Liver (tissue), 9 donors: ENCODE results near the gene GLIS1. TPM values are rescaled to one million over a fixed set of nuclear protein-coding genes. Genes with fewer than 3 reads are reported as not detected.

Source experiments
- DNase-seq: peaks from one replicate; pipeline ENCODE4 v3.0.0-alpha.2; 2017; ENCODE audit warnings: low spot score
- H3K27ac ChIP-seq, 2 donors: one replicate each; pipeline ENCODE4 v1.7.0; 2013; ENCODE audit warnings: inconsistent platforms in 2 of 2, low read length in 2 of 2, control low read depth in 1 of 2, low read depth in 1 of 2, mild to moderate bottlenecking in 1 of 2
- H3K27me3 ChIP-seq, 4 donors: one replicate each; pipeline versions ENCODE4 v1.6.1 to v1.7.0; 2013; ENCODE audit warnings: low read length in 3 of 4, inconsistent platforms in 1 of 4, mild to moderate bottlenecking in 1 of 4, moderate library complexity in 1 of 4; ENCODE audit not compliant: control insufficient read depth in 4 of 4, insufficient read depth in 4 of 4
- H3K36me3 ChIP-seq, 4 donors: one replicate each; pipeline versions ENCODE4 v1.6.1 to v1.7.0; 2013; ENCODE audit warnings: low read length in 3 of 4, mild to moderate bottlenecking in 3 of 4, low read depth in 1 of 4, moderate library complexity in 1 of 4; ENCODE audit not compliant: control insufficient read depth in 4 of 4, insufficient read depth in 3 of 4
- H3K4me1 ChIP-seq, 4 donors: one replicate each; pipeline versions ENCODE4 v1.6.1 to v1.7.0; 2013; ENCODE audit warnings: low read length in 3 of 4, mild to moderate bottlenecking in 3 of 4, moderate library complexity in 1 of 4; ENCODE audit not compliant: control insufficient read depth in 4 of 4, insufficient read depth in 4 of 4
- H3K4me3 ChIP-seq, 3 donors: one replicate each; pipeline versions ENCODE4 v1.6.1 to v1.7.0; 2013; ENCODE audit warnings: low read length in 3 of 3, control low read depth in 1 of 3, low read depth in 1 of 3, mild to moderate bottlenecking in 1 of 3
- H3K9ac ChIP-seq, 2 donors: one replicate each; pipeline ENCODE4 v1.7.0; 2013; ENCODE audit warnings: low read length in 2 of 2, mild to moderate bottlenecking in 2 of 2, moderate library complexity in 2 of 2, control low read depth in 1 of 2, low read depth in 1 of 2
- H3K9me3 ChIP-seq, 4 donors: one replicate each; pipeline versions ENCODE4 v1.6.1 to v1.7.0; 2013; ENCODE audit warnings: low read length in 3 of 4; ENCODE audit not compliant: control insufficient read depth in 4 of 4
- EGR1 ChIP-seq, 2 donors: IDR thresholded peaks; 2 replicates each; pipeline ENCODE4 v1.6.1; 2016 to 2018; ENCODE audit warnings: antibody characterized with exemption in 2 of 2, low read depth in 2 of 2
- FOXA1 ChIP-seq: IDR thresholded peaks from 2 replicates; pipeline ENCODE4 v1.6.1; 2016; ENCODE audit warnings: antibody characterized with exemption
- GABPA ChIP-seq, 2 donors: IDR thresholded peaks in 1 of 2; conservative IDR thresholded peaks in 1 of 2; 2 replicates each; pipeline ENCODE4 v1.6.1; 2016; ENCODE audit warnings: antibody characterized with exemption in 2 of 2, mild to moderate bottlenecking in 1 of 2, moderate library complexity in 1 of 2
- HNF4A ChIP-seq, 2 donors: conservative IDR thresholded peaks; 2 replicates each; pipeline ENCODE4 v1.6.1; 2016; ENCODE audit warnings: antibody characterized with exemption in 2 of 2, mild to moderate bottlenecking in 2 of 2
- HNF4G ChIP-seq: IDR thresholded peaks from 2 replicates; pipeline ENCODE4 v1.6.1; 2016; ENCODE audit warnings: antibody characterized with exemption
- JUND ChIP-seq, 2 donors: IDR thresholded peaks; 2 replicates each; pipeline ENCODE4 v1.6.1; 2016; ENCODE audit warnings: antibody characterized with exemption in 2 of 2
- NR2F2 ChIP-seq: IDR thresholded peaks from 2 replicates; pipeline ENCODE4 v1.6.1; 2016; ENCODE audit warnings: antibody characterized with exemption
- RXRA ChIP-seq, 2 donors: IDR thresholded peaks; 2 replicates each; pipeline ENCODE4 v1.6.1; 2017 to 2018; ENCODE audit warnings: antibody characterized with exemption in 2 of 2, mild to moderate bottlenecking in 1 of 2
- SP1 ChIP-seq: IDR thresholded peaks from 2 replicates; pipeline ENCODE4 v1.6.1; 2018; ENCODE audit warnings: antibody characterized with exemption, mild to moderate bottlenecking
- TAF1 ChIP-seq: conservative IDR thresholded peaks from 2 replicates; pipeline ENCODE4 v1.6.1; 2016; ENCODE audit warnings: antibody characterized with exemption, mild to moderate bottlenecking
- YY1 ChIP-seq: IDR thresholded peaks from 2 replicates; pipeline ENCODE4 v1.6.1; 2016; ENCODE audit warnings: antibody characterized with exemption, mild to moderate bottlenecking
- WGBS: extraction: QIAGEN DNeasy Blood & Tissue Kit; methylation state at CpG from one replicate; pipeline ENCODE4 v1.1.7; 2013; 5-methylcytosine and 5-hydroxymethylcytosine counted together
- polyA plus RNA-seq, 2 donors: library from polyadenylated mRNA; stranded (reverse) in 1 of 2; unstranded in 1 of 2; fragments of 200-250 nt in 1 of 2; fragments of >200 nt in 1 of 2; fragmentation: Nextera tagmentation in 1 of 2; extraction: Ambion mirVana in 1 of 2; gene quantifications; one replicate each; pipeline versions ENCODE4 v1.2.1 to v1.2.3, GENCODE V29; 2013 to 2015
- total RNA-seq, 2 donors: library from RNA; depleted of rRNA; stranded (reverse); fragments of >200 nt; gene quantifications; one replicate each; pipeline ENCODE4 v1.2.3, GENCODE V29; 2014
- TF ChIP-seq, protein P1 (sequence below): IDR thresholded peaks from 2 replicates; pipeline ENCODE4 v1.6.1; 2016; ENCODE audit warnings: antibody characterized with exemption, mild to moderate bottlenecking
- TF ChIP-seq, protein P2 (sequence below): IDR thresholded peaks from 2 replicates; pipeline ENCODE4 v1.6.1; 2016; ENCODE audit warnings: antibody characterized with exemption
- TF ChIP-seq, protein P3 (sequence below): fragments of 150-350 bp; IDR thresholded peaks from 2 replicates; pipeline ENCODE4 v1.5.1; 2017; ENCODE audit warnings: improper control_type of control experiment, low read depth, low read length; ENCODE audit not compliant: missing input control
- donor health status: healthy.
- donor health status: healthy.
- donor health status: healthy.
- donor health status: healthy.
- donor health status: healthy.

GLIS1 gene
- total and polyA plus RNA-seq, 4 donors, result under 0.01 to 0.05 TPM; not detected in 2

DNA sequence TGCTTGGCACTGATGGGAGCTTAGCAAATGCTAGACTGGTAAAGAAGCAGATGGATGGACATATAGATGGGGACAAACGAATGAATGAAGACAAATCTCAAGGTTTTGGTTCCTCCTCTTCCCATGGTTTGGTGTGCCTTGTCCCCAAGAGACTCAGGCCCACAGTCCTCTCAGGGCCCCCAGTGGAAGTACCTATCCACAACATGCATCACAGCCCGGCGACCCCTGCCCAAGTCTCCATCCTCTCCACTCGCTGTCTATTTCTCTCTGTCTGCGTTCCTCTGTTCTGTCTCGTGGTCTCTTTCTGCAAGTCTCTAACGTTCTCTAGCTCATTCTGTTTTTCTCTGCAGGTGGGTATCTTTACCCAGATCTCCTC is 85.8 kb downstream of the GLIS1 start:
- Histone ChIP-seq H3K4me1 (peaks cover 0 to 2% (median 0%) of the 10 kb centered on the region in 4 donors), H3K9me3 (no peaks in the 10 kb centered on the region), H3K9ac (no peak overlapping the region), H3K36me3 (no peaks in the 10 kb centered on the region), H3K4me3 (no peak overlapping the region), H3K27me3 (peaks cover 0 to 5% (median 0%) of the 10 kb centered on the region in 4 donors), H3K27ac (no peak overlapping the region)
- TF ChIP-seq FOXA1, result no peak
- no peak for TF ChIP-seq HNF4G
- no peak for TF ChIP-seq TAF1
- no peak for TF ChIP-seq HNF4A (conservative IDR thresholded peaks at IDR 0.05)
- TF ChIP-seq, protein P1, sequence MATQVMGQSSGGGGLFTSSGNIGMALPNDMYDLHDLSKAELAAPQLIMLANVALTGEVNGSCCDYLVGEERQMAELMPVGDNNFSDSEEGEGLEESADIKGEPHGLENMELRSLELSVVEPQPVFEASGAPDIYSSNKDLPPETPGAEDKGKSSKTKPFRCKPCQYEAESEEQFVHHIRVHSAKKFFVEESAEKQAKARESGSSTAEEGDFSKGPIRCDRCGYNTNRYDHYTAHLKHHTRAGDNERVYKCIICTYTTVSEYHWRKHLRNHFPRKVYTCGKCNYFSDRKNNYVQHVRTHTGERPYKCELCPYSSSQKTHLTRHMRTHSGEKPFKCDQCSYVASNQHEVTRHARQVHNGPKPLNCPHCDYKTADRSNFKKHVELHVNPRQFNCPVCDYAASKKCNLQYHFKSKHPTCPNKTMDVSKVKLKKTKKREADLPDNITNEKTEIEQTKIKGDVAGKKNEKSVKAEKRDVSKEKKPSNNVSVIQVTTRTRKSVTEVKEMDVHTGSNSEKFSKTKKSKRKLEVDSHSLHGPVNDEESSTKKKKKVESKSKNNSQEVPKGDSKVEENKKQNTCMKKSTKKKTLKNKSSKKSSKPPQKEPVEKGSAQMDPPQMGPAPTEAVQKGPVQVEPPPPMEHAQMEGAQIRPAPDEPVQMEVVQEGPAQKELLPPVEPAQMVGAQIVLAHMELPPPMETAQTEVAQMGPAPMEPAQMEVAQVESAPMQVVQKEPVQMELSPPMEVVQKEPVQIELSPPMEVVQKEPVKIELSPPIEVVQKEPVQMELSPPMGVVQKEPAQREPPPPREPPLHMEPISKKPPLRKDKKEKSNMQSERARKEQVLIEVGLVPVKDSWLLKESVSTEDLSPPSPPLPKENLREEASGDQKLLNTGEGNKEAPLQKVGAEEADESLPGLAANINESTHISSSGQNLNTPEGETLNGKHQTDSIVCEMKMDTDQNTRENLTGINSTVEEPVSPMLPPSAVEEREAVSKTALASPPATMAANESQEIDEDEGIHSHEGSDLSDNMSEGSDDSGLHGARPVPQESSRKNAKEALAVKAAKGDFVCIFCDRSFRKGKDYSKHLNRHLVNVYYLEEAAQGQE, result no peak
- TF ChIP-seq NR2F2, result no peak
- TF ChIP-seq GABPA (IDR thresholded peaks at IDR 0.05 in 1 of 2, conservative IDR thresholded peaks at IDR 0.05 in 1 of 2), result no peak
- no peak for TF ChIP-seq JUND (IDR thresholded peaks at IDR 0.05)
- TF ChIP-seq, protein P2, sequence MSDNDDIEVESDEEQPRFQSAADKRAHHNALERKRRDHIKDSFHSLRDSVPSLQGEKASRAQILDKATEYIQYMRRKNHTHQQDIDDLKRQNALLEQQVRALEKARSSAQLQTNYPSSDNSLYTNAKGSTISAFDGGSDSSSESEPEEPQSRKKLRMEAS, result no peak
- no peak for TF ChIP-seq EGR1 (IDR thresholded peaks at IDR 0.05; ENCODE audit: low read depth in 2 of 2)
- no peak for TF ChIP-seq SP1
- TF ChIP-seq RXRA (IDR thresholded peaks at IDR 0.05), result no peak
- TF ChIP-seq YY1, result no peak
- DNase-seq, result no peak
- WGBS, result 71% methylated on average over 7 of the region's 7 CpGs

DNA sequence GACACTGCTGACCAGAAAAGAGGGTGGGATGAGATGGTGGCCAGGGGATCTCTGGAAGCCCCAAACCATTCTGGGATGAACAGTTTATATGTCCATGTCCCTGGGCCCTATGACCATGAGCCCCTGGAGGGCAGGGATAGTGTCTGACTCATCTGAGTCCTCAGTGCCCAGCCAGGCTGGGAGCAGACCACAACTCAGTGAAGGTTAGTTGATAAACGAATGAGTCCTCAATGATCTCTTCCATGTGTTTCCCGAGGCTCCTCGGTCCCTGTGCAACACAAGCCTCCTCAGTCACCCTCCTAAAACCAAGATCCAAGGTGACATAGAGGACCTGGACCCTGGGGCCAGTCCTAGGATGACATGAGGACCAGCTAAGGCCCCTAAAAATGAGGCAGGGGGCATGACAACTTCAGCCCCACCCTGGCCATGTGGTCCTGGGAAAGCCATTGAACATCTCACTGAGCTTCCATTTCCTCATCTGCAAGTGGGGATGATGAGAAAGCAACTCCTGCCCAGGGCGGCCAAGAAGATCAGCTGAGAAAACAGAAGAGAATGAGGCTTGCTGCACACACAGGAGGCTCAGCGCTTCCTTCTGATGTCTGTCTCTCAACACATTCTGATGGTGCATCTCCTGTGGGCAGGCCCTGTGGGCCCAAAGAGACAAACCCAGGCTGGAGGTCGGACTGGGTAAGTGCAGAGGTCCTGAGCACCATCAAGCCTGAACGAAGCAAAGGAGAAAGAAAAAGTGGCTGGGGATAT is 86.3 kb downstream of the GLIS1 start:
- Histone ChIP-seq H3K27me3 (peaks cover 0 to 5% (median 0%) of the 10 kb centered on the region in 4 donors), H3K27ac (no peak overlapping the region), H3K4me3 (no peak overlapping the region), H3K36me3 (no peaks in the 10 kb centered on the region), H3K9ac (no peak overlapping the region), H3K4me1 (peaks cover 0 to 2% (median 0%) of the 10 kb centered on the region in 4 donors), H3K9me3 (no peaks in the 10 kb centered on the region)
- DNase-seq, result no peak
- TF ChIP-seq, protein P3, sequence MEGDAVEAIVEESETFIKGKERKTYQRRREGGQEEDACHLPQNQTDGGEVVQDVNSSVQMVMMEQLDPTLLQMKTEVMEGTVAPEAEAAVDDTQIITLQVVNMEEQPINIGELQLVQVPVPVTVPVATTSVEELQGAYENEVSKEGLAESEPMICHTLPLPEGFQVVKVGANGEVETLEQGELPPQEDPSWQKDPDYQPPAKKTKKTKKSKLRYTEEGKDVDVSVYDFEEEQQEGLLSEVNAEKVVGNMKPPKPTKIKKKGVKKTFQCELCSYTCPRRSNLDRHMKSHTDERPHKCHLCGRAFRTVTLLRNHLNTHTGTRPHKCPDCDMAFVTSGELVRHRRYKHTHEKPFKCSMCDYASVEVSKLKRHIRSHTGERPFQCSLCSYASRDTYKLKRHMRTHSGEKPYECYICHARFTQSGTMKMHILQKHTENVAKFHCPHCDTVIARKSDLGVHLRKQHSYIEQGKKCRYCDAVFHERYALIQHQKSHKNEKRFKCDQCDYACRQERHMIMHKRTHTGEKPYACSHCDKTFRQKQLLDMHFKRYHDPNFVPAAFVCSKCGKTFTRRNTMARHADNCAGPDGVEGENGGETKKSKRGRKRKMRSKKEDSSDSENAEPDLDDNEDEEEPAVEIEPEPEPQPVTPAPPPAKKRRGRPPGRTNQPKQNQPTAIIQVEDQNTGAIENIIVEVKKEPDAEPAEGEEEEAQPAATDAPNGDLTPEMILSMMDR, result no peak
- TF ChIP-seq GABPA (IDR thresholded peaks at IDR 0.05 in 1 of 2, conservative IDR thresholded peaks at IDR 0.05 in 1 of 2), result no peak
- no peak for TF ChIP-seq JUND (IDR thresholded peaks at IDR 0.05)
- WGBS, result 80% methylated on average over 7 of the region's 7 CpGs
